Activated naive CD8-positive, alpha-beta T cell treated with anti-CD3 and anti-CD28 coated beads, Interleukin-2, amount 50 U/mL, for 24 hours (primary cell): ENCODE results near the gene TAF10.

ENCODE experiments used
- ATAC-seq: fragments of 150-1000 bp; cut with Tn5 transposase; one replicate; pipeline ENCODE4 v1.10.0; 2021
- DNase-seq: peaks from one replicate; pipeline ENCODE4 v3.0.0; 2021
- H3K27ac Mint-ChIP-seq: one replicate; pipeline ENCODE4 v1.8.0; 2021; ENCODE audit warnings: mild to moderate bottlenecking, mixed read lengths
- H3K27me3 Mint-ChIP-seq: one replicate; pipeline ENCODE4 v1.8.0; 2021; ENCODE audit warnings: mixed read lengths
- H3K36me3 Mint-ChIP-seq: one replicate; pipeline ENCODE4 v1.8.0; 2021; ENCODE audit warnings: low read depth, mixed read lengths
- H3K4me1 Mint-ChIP-seq: one replicate; pipeline ENCODE4 v1.8.0; 2021; ENCODE audit warnings: mixed read lengths
- H3K4me3 Mint-ChIP-seq: one replicate; pipeline ENCODE4 v1.8.0; 2021; ENCODE audit warnings: mild to moderate bottlenecking, moderate library complexity, mixed read lengths
- H3K9me3 Mint-ChIP-seq: one replicate; pipeline ENCODE4 v1.8.0; 2021; ENCODE audit warnings: mixed read lengths

TAF10 gene

GRCh38 chr11:6574816-6575715, 37.0 kb downstream of the TAF10 start:
- DNase-seq (no peak), ATAC-seq (no peak)
- Mint-ChIP-seq H3K4me3 (no peak overlapping the region), H3K27me3 (no peaks in the 10 kb centered on the region), H3K27ac (no peak overlapping the region), H3K9me3 (no peaks in the 10 kb centered on the region), H3K4me1 (no peaks in the 10 kb centered on the region), H3K36me3 (peaks cover 10% of the 10 kb centered on the region)

GRCh38 chr11:6572215-6572614, 39.8 kb downstream of the TAF10 start:
- Mint-ChIP-seq H3K27ac (no peak overlapping the region), H3K27me3 (no peaks in the 10 kb centered on the region), H3K4me3 (no peak overlapping the region), H3K36me3 (peaks cover 13% of the 10 kb centered on the region), H3K9me3 (no peaks in the 10 kb centered on the region), H3K4me1 (no peaks in the 10 kb centered on the region)
- no peak for ATAC-seq
- no peak for DNase-seq

GRCh38 chr11:6571434-6572008, 40.5 kb downstream of the TAF10 start:
- Mint-ChIP-seq H3K9me3 (no peaks in the 10 kb centered on the region), H3K27me3 (no peaks in the 10 kb centered on the region), H3K4me1 (no peaks in the 10 kb centered on the region), H3K36me3 (peaks cover 13% of the 10 kb centered on the region), H3K27ac (no peak overlapping the region), H3K4me3 (no peak overlapping the region)
- DNase-seq (no peak), ATAC-seq (no peak)

- H3K36me3 Mint-ChIP-seq = peaks cover 13% of the 10 kb centered on the region
- no peaks in the 10 kb centered on the region for H3K9me3 Mint-ChIP-seq
- no peak overlapping the region for H3K27ac Mint-ChIP-seq
- H3K4me3 Mint-ChIP-seq = no peak overlapping the region
- H3K4me1 Mint-ChIP-seq = no peaks in the 10 kb centered on the region
- no peaks in the 10 kb centered on the region for H3K27me3 Mint-ChIP-seq
- DNase-seq (no peak), ATAC-seq (no peak)
Measured at GRCh38 chr11:6570691-6571427, 41.2 kb downstream of the TAF10 start.

GRCh38 chr11:6569706-6570105, 42.3 kb downstream of the TAF10 start:
- H3K27me3 Mint-ChIP-seq = no peaks in the 10 kb centered on the region
- ATAC-seq = no peak
- no peaks in the 10 kb centered on the region for H3K9me3 Mint-ChIP-seq
- H3K4me1 Mint-ChIP-seq = no peaks in the 10 kb centered on the region
- H3K36me3 Mint-ChIP-seq = peaks cover 13% of the 10 kb centered on the region
- no peak for DNase-seq
- H3K27ac Mint-ChIP-seq = peak overlapping the region; percentile 17
- no peak overlapping the region for H3K4me3 Mint-ChIP-seq

- ATAC-seq = no peak
- Mint-ChIP-seq H3K27ac (no peak overlapping the region), H3K36me3 (peaks cover 13% of the 10 kb centered on the region), H3K9me3 (no peaks in the 10 kb centered on the region), H3K4me1 (no peaks in the 10 kb centered on the region), H3K4me3 (no peak overlapping the region), H3K27me3 (no peaks in the 10 kb centered on the region)
- DNase-seq = no peak
Measured at GRCh38 chr11:6568191-6568918, 43.7 kb downstream of the TAF10 start.

GRCh38 chr11:6567371-6567745, 44.7 kb downstream of the TAF10 start:
- no peak overlapping the region for H3K27ac Mint-ChIP-seq

GRCh38 chr11:6566704-6567370, 45.2 kb downstream of the TAF10 start:
- ATAC-seq = no peak
- H3K9me3 Mint-ChIP-seq = no peaks in the 10 kb centered on the region
- peaks cover 3% of the 10 kb centered on the region for H3K36me3 Mint-ChIP-seq
- no peak for DNase-seq
- no peaks in the 10 kb centered on the region for H3K4me1 Mint-ChIP-seq
- H3K27ac Mint-ChIP-seq = no peak overlapping the region
- H3K4me3 Mint-ChIP-seq = no peak overlapping the region
- no peaks in the 10 kb centered on the region for H3K27me3 Mint-ChIP-seq

More at GRCh38 chr11:6567371-6567745, 44.7 kb downstream of the TAF10 start:
- Mint-ChIP-seq H3K27me3 (no peaks in the 10 kb centered on the region), H3K36me3 (peaks cover 9% of the 10 kb centered on the region), H3K4me1 (no peaks in the 10 kb centered on the region), H3K4me3 (no peak overlapping the region), H3K9me3 (no peaks in the 10 kb centered on the region)
- DNase-seq = no peak
- no peak for ATAC-seq

GRCh38 chr11:6565988-6566703, 45.9 kb downstream of the TAF10 start:
- DNase-seq (no peak), ATAC-seq (no peak)
- peaks cover 3% of the 10 kb centered on the region for H3K36me3 Mint-ChIP-seq
- H3K4me3 Mint-ChIP-seq = no peak overlapping the region
- no peak overlapping the region for H3K27ac Mint-ChIP-seq
- no peaks in the 10 kb centered on the region for H3K4me1 Mint-ChIP-seq
- no peaks in the 10 kb centered on the region for H3K9me3 Mint-ChIP-seq
- H3K27me3 Mint-ChIP-seq = no peaks in the 10 kb centered on the region

GRCh38 chr11:6565325-6565724, 46.7 kb downstream of the TAF10 start:
- Mint-ChIP-seq H3K4me1 (no peaks in the 10 kb centered on the region), H3K27ac (no peak overlapping the region), H3K27me3 (no peaks in the 10 kb centered on the region), H3K36me3 (peaks cover 3% of the 10 kb centered on the region), H3K9me3 (no peaks in the 10 kb centered on the region), H3K4me3 (no peak overlapping the region)
- ATAC-seq (no peak), DNase-seq (no peak)

- no peak for ATAC-seq
- no peaks in the 10 kb centered on the region for H3K4me1 Mint-ChIP-seq
- no peaks in the 10 kb centered on the region for H3K36me3 Mint-ChIP-seq
- no peak overlapping the region for H3K27ac Mint-ChIP-seq
- no peaks in the 10 kb centered on the region for H3K27me3 Mint-ChIP-seq
- no peak overlapping the region for H3K4me3 Mint-ChIP-seq
- no peaks in the 10 kb centered on the region for H3K9me3 Mint-ChIP-seq
- DNase-seq = no peak
Measured at GRCh38 chr11:6563667-6564066, 48.3 kb downstream of the TAF10 start.

- Mint-ChIP-seq H3K36me3 (no peaks in the 10 kb centered on the region), H3K27ac (no peak overlapping the region), H3K27me3 (no peaks in the 10 kb centered on the region), H3K9me3 (no peaks in the 10 kb centered on the region), H3K4me1 (no peaks in the 10 kb centered on the region), H3K4me3 (no peak overlapping the region)
- DNase-seq (no peak), ATAC-seq (no peak)
Measured at GRCh38 chr11:6563121-6563619, 48.8 kb downstream of the TAF10 start.

GRCh38 chr11:6561288-6561687, 50.7 kb downstream of the TAF10 start:
- Mint-ChIP-seq H3K4me3 (no peak overlapping the region), H3K27ac (no peak overlapping the region), H3K4me1 (no peaks in the 10 kb centered on the region), H3K9me3 (no peaks in the 10 kb centered on the region), H3K27me3 (no peaks in the 10 kb centered on the region), H3K36me3 (no peaks in the 10 kb centered on the region)
- DNase-seq = no peak
- ATAC-seq = no peak
